Posterior vena cava (tissue), 2 donors: ENCODE data around the gene ITGAE. TPM values are rescaled to one million over a fixed set of nuclear protein-coding genes. Genes with fewer than 3 reads are reported as not detected.

Experiments
- DNase-seq: peaks from one replicate; pipeline ENCODE4 v3.0.0-alpha.2; 2020; ENCODE audit warnings: low spot score
- intact Hi-C, 2 donors: fragments of 100-400 bp; cut with DNase I; formaldehyde crosslinking; loops; one replicate each; pipeline versions ENCODE4 v1.14.1 to v1.14.2; 2022 to 2023
- total RNA-seq, 2 donors: library from RNA; stranded (reverse); fragmentation: NEBNext Ultra II Directional; extraction: Animal tissue kit (Norgen Biotek cat#: 25700); gene quantifications; one replicate each; pipeline ENCODE4 v1.2.1, GENCODE V29; 2021
- donor health status: DM: yes; HTN: yes; CAD: no.
- donor health status: DM: yes; HTN: yes; CAD: no.

ITGAE gene
- total RNA-seq, 2 donors from 2014 or later, result 18.2 to 25.6 TPM

GRCh38 chr17:3772764-3773163 is 28.2 kb downstream of the ITGAE start:
- no peak for DNase-seq

GRCh38 chr17:3771140-3771539 is 29.8 kb downstream of the ITGAE start:
- intact Hi-C loops, result no loop called here
- no peak for DNase-seq

More at GRCh38 chr17:3772764-3773163, 28.2 kb downstream of the ITGAE start:
- intact Hi-C loops, result no loop called here

- DNase-seq, result no peak
- intact Hi-C loops, result no loop called here
Observed at GRCh38 chr17:3770466-3770865, 30.5 kb downstream of the ITGAE start.

- intact Hi-C loops, result no loop called here
Observed at GRCh38 chr17:3768769-3769168, 32.2 kb downstream of the ITGAE start.

GRCh38 chr17:3768341-3768740 is 32.6 kb downstream of the ITGAE start:
- no peak for DNase-seq
- intact Hi-C loops, result no loop called here

More at GRCh38 chr17:3768769-3769168, 32.2 kb downstream of the ITGAE start:
- DNase-seq, result no peak

- intact Hi-C loops, result no loop called here
- DNase-seq, result no peak
Observed at GRCh38 chr17:3766779-3767178, 34.2 kb downstream of the ITGAE start.

- DNase-seq, result no peak
- intact Hi-C loops, result no loop called here
Observed at GRCh38 chr17:3765981-3766380, 35.0 kb downstream of the ITGAE start.

GRCh38 chr17:3763777-3764170 is 37.2 kb downstream of the ITGAE start:
- intact Hi-C loops, result loop anchor here in 1 of 2 donors (5.0 kb wide), 1 partner anchor 639 kb away; no protein-coding TSS in a partner anchor
- no peak for DNase-seq

GRCh38 chr17:3762922-3763776 is 37.8 kb downstream of the ITGAE start:
- intact Hi-C loops, result loop anchor here in 1 of 2 donors (5.0 kb wide), 1 partner anchor 639 kb away; no protein-coding TSS in a partner anchor

GRCh38 chr17:3761918-3762380 is 39.0 kb downstream of the ITGAE start:
- intact Hi-C loops, result loop anchor here in 1 of 2 donors (1.0 to 5.0 kb wide), 2 partner anchors 14 to 640 kb away; no protein-coding TSS in a partner anchor
- peak; percentile 67 for DNase-seq

More at GRCh38 chr17:3762922-3763776, 37.8 kb downstream of the ITGAE start:
- peak; percentile 58 for DNase-seq

- DNase-seq, result peak; percentile 58
- intact Hi-C loops, result loop anchor here in 1 of 2 donors (1.0 to 5.0 kb wide), 2 partner anchors 15 to 641 kb away; no protein-coding TSS in a partner anchor
Observed at GRCh38 chr17:3761036-3761917, 39.7 kb downstream of the ITGAE start.

- intact Hi-C loops, result loop anchor here in 1 of 2 donors (5.0 kb wide), 1 partner anchor 643 kb away; no protein-coding TSS in a partner anchor
- DNase-seq, result no peak
Observed at GRCh38 chr17:3759597-3760216, 41.3 kb downstream of the ITGAE start.

GRCh38 chr17:3755335-3756030 is 45.5 kb downstream of the ITGAE start:
- no peak for DNase-seq
- intact Hi-C loops, result no loop called here

GRCh38 chr17:3754458-3755334 is 46.3 kb downstream of the ITGAE start:
- peak; percentile 87 for DNase-seq
- intact Hi-C loops, result no loop called here

- intact Hi-C loops, result no loop called here
- DNase-seq, result no peak
Observed at GRCh38 chr17:3754066-3754457, 46.9 kb downstream of the ITGAE start.

GRCh38 chr17:3753624-3754023 is 47.4 kb downstream of the ITGAE start:
- intact Hi-C loops, result no loop called here
- DNase-seq, result no peak

- intact Hi-C loops, result no loop called here
- no peak for DNase-seq
Observed at GRCh38 chr17:3751836-3752235, 49.2 kb downstream of the ITGAE start.

- DNase-seq, result peak; percentile 55
- intact Hi-C loops, result no loop called here
Observed at GRCh38 chr17:3750926-3751325, 50.1 kb downstream of the ITGAE start.
